ENCODE measurements around the gene GALNT7.
A peak's percentile ranks its signal among the peaks of the same experiment; 100 is the strongest.

The GALNT7 gene

DNA sequence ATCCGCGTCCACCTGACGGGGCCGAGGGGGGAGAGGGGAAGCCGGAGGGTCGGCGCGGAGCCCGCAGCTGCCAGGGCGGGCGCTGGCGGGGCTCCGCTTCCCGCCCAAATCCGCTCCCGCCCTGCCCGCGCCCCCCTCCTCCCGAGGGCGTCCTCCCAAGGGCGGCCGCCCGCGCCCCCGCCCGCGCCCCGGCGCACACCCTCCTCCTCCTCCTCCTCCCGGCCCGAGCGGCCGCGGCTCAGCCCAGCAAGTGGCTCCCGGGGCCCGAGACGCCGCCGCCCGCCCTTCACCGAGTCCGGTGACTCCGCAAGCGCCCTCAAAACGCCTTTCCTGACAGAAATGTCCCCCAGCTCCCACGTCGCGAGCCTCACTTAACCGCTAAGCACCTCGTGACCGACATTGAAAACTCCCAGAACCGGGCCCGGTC is 165.1 kb downstream of the GALNT7 start:
- FAIRE-seq (no peak), DNase-seq (ENCODE audit: insufficient read length, low spot score) (no peak)
- TF ChIP-seq, protein P1, sequence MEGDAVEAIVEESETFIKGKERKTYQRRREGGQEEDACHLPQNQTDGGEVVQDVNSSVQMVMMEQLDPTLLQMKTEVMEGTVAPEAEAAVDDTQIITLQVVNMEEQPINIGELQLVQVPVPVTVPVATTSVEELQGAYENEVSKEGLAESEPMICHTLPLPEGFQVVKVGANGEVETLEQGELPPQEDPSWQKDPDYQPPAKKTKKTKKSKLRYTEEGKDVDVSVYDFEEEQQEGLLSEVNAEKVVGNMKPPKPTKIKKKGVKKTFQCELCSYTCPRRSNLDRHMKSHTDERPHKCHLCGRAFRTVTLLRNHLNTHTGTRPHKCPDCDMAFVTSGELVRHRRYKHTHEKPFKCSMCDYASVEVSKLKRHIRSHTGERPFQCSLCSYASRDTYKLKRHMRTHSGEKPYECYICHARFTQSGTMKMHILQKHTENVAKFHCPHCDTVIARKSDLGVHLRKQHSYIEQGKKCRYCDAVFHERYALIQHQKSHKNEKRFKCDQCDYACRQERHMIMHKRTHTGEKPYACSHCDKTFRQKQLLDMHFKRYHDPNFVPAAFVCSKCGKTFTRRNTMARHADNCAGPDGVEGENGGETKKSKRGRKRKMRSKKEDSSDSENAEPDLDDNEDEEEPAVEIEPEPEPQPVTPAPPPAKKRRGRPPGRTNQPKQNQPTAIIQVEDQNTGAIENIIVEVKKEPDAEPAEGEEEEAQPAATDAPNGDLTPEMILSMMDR (IDR thresholded peaks at IDR 0.05; ENCODE audit: insufficient read depth, missing control alignments), result no peak

DNA sequence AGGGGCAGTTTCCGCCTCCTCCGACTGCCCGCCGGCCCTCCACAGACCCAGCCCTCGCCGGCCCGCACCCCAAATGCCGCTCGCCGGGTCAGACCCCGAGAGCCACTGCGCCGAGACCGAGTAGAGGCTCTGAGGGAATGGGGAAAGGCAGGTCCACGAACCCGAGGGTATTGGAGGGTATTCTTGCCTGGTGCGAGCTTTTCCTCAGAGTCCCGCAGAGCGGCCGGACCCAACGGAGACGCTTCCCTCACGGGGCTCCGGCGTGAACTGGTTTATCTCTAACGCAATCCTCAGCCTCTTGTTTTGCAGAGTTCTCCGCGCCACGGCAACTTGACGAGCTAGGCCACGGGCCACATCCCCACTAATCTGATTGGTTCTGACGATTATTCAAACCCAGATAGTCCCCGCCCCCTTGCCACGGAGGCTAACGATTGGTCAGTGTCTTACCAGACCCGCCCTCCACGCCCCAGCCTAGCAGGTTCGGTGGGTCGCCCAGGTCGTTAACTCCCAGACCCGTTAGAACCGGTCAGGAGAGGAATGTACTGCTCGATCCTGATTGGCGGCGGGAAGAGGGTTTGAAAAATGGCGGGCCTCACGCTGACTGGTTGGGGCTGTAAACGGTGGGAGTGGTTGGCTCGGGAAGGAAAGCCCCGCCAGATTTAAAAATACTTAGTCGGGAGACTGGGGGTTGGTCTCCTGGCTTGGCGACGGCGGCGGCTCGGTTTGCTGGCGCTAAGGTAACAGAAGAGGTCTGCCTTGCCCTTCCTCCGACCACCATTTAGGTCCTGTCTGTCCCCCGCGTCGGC is 165.7 kb downstream of the GALNT7 start, which contains the start of gene HMGB2:
Gene HMGB2 (minus strand): TSS at position 274 of the 806 bp plus-strand sequence. CDS start 709 bp downstream, outside the sequence.
- FAIRE-seq (peak; percentile 56), DNase-seq (ENCODE audit: insufficient read length, low spot score) (peak; percentile 65)
- TF ChIP-seq, protein P1 (IDR thresholded peaks at IDR 0.05; ENCODE audit: insufficient read depth, missing control alignments), result no peak

DNA sequence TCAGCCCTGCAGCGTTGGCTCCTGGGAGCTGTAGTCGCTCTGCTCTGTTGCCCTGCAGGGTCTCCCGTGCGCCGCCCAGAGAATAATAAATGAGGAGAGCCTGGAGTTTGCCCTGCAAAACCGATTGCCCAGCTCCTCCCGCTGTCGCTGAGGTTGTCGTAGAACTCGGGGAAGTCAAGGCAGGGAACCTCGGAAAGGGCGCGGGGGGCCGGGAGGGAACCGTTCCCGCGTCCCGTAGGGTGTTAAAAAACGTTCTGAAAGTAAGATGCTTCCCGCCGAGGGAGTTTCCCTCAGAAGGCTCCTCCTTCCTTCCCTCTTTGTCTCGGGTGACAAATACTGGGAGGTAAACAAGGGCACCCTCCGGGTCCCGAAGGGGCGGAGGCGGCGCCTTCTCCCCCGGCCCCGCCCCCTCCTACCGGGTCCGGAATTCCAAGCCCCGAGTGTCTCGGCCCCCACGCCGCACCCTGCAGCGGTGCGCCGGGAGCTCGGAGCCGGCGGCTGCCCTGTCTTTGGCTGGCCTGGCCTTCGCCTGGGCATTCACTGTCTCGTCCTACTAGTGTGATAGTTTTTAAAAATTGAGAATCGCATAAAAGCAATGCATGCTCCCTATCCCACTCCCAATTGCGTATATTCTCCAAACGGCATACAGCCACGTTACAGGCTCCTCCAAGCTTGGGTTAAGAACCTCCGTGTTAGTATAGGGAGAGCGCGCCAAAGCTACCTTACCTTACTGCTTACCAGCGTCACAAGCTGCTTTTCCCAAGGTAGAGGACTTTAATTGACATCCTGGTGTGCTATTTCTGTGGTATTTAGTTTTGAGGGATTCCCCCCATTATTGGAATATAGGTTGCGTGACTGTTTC is 166.5 kb downstream of the GALNT7 start:
- TF ChIP-seq, protein P1 (IDR thresholded peaks at IDR 0.05; ENCODE audit: insufficient read depth, missing control alignments), result no peak
- DNase-seq (ENCODE audit: insufficient read length, low spot score) (peak; percentile 46), FAIRE-seq (no peak)

DNA sequence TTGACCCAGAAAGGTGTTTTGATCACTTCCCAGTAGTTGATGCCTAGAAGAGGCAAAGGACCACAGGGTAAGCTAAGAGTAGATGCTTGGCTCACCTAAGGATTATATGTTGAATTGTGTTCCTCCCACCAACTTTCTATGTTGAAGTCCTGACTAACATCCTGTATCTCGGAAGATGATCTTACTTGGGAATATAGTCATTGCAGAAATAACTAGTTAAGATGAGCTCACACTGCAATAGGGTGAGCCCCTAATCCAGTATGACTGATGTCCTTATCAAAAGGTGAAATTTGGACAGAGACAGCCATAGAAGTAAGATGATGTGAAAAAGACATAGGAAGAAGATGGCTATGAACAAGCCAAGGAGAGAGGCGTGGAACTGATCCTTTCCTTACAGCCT is 168.9 kb downstream of the GALNT7 start:
- FAIRE-seq (peak; percentile 78), DNase-seq (ENCODE audit: insufficient read length, low spot score) (no peak)
- TF ChIP-seq, protein P1 (IDR thresholded peaks at IDR 0.05; ENCODE audit: insufficient read depth, missing control alignments), result no peak

DNA sequence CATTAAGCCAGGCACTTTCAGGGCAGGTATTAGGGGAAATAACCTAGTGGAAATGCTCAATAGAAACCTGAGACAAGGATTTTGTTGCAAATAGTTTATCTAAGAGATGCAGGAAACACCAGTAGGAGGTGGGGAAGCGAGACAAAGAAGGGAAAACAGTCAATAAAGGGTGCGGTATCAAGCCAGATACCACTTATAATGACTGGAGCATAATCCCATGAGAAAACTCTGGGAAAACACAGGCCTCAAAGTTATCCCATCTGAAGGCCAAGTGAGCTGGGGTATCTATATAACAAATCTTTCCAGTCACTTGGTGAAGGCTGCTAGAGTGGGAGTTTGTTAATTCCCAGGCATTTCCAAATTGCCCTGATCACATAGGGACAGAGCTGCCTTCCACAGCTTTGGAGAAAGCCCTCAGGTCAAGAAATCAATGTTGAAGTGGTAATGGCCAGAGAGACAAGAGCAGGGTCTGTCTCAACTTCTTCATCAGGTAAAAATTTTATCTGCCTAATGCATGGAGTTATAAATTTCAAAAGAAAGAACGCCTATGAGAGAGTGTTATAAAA is 175.3 kb downstream of the GALNT7 start:
- TF ChIP-seq, protein P1 (IDR thresholded peaks at IDR 0.05; ENCODE audit: insufficient read depth, missing control alignments), result no peak
- no peak for FAIRE-seq

DNA sequence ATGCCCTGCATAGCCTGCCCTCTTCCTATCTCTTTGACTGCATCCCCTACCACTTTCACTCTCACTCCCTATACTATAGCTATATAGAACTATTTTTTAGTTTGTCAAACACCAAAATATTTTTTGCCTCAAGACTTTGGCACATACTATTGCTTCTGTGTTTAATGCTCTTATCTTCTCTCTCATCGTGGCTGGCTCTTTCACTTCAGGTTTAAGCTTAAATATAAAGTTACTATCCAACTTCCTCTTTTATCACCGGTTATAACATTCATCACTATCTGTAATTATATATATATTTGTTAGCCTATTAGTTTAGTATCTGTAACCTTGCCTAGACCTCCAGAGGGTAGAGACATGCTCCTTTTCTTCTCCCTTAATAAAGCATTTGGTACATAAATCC is 177.0 kb downstream of the GALNT7 start:
- FAIRE-seq (no peak), DNase-seq (ENCODE audit: insufficient read length, low spot score) (no peak)
- TF ChIP-seq, protein P1 (IDR thresholded peaks at IDR 0.05; ENCODE audit: insufficient read depth, missing control alignments), result no peak

More for the DNA sequence above, 175.3 kb downstream of the GALNT7 start:
- DNase-seq (ENCODE audit: insufficient read length, low spot score), result no peak
